Stimulated activated CD8-positive, alpha-beta memory T cell treated with anti-CD3 and anti-CD28 coated beads, Interleukin-4, amount 100 ng/mL, for 1 hour (primary cell): ENCODE results near the gene TANC1.

Source experiments
- DNase-seq, 2 donors: peaks; one replicate each; pipeline ENCODE4 v3.0.0-alpha.2; 2020; ENCODE audit warnings: low read depth in 2 of 2, low spot score in 1 of 2

Gene TANC1

GRCh38 chr2:159109517-159109916, 141.1 kb downstream of the TANC1 start:
- no peak for DNase-seq

- DNase-seq: no peak
Measured at GRCh38 chr2:159110784-159111183, 142.3 kb downstream of the TANC1 start.

- DNase-seq: no peak
Measured at GRCh38 chr2:159111346-159111927, 143.0 kb downstream of the TANC1 start.

- no peak for DNase-seq
Measured at GRCh38 chr2:159114835-159115234, 146.4 kb downstream of the TANC1 start.

- no peak for DNase-seq
Measured at GRCh38 chr2:159116922-159117321, 148.5 kb downstream of the TANC1 start.

GRCh38 chr2:159117658-159118057, 149.2 kb downstream of the TANC1 start:
- DNase-seq: no peak

GRCh38 chr2:159118115-159118858, 149.8 kb downstream of the TANC1 start:
- peak; percentile 38 to 63 for DNase-seq

- no peak for DNase-seq
Measured at GRCh38 chr2:159118859-159119500, 150.5 kb downstream of the TANC1 start.

GRCh38 chr2:159119652-159120257, 151.3 kb downstream of the TANC1 start:
- no peak for DNase-seq

GRCh38 chr2:159123786-159124185, 155.3 kb downstream of the TANC1 start:
- no peak for DNase-seq

- DNase-seq: no peak
Measured at GRCh38 chr2:159124441-159124911, 156.0 kb downstream of the TANC1 start.

- DNase-seq: no peak
Measured at GRCh38 chr2:159124931-159125467, 156.6 kb downstream of the TANC1 start.

GRCh38 chr2:159125858-159126257, 157.4 kb downstream of the TANC1 start:
- DNase-seq: no peak

GRCh38 chr2:159126432-159127022, 158.1 kb downstream of the TANC1 start:
- no peak for DNase-seq

GRCh38 chr2:159128191-159128590, 159.8 kb downstream of the TANC1 start:
- DNase-seq: no peak

GRCh38 chr2:159129269-159129668, 160.8 kb downstream of the TANC1 start:
- DNase-seq: no peak

- DNase-seq: no peak
Measured at GRCh38 chr2:159129824-159130223, 161.4 kb downstream of the TANC1 start.

- no peak for DNase-seq
Measured at GRCh38 chr2:159130302-159130701, 161.9 kb downstream of the TANC1 start.

- no peak for DNase-seq
Measured at GRCh38 chr2:159131267-159131913, 162.9 kb downstream of the TANC1 start.

- no peak for DNase-seq
Measured at GRCh38 chr2:159131914-159132281, 163.5 kb downstream of the TANC1 start.

GRCh38 chr2:159133797-159134196, 165.4 kb downstream of the TANC1 start:
- no peak for DNase-seq
